ENCODE data around the gene CPNE8.

The CPNE8 gene

DNA sequence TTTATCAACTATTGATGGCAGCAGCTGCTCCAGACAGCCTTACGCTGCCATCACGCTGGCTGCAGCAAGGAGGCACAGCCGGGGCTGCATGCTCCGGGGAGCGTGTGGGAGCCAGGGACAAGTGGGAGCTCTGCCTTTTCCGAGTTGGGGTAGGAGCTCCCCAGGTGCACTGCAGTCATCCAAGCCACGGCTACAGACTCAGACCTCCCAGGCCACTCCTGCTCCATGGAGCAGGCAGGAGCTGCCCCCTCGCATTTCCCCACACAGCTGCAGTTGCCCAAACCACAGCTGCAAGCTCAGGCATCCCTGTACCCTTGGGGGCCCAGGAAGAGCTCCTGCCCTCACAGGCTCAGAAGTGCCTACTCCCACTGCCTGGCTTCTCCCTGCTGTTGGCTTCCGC, 184.7 kb downstream of the CPNE8 start:
- no peak for DNase-seq

DNA sequence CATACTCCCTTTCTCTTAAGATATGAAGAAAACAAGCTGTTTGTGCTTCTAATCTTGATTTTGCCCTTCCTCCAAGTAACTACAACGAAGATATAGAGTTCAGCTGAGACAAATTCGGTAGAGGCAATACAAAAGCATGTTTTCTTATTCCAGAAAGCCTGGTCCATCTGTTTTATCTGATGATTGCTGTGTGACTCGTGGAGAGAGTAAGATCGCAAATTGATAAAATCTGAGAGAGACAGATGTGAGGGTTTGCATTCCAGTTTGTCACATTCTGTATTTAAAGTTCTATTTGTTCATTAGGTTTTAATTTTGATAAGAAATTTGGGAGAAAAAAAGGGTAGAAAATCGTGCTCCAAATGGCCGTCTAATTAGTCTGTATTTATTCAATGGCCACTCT, 192.1 kb downstream of the CPNE8 start:
- DNase-seq: no peak

DNA sequence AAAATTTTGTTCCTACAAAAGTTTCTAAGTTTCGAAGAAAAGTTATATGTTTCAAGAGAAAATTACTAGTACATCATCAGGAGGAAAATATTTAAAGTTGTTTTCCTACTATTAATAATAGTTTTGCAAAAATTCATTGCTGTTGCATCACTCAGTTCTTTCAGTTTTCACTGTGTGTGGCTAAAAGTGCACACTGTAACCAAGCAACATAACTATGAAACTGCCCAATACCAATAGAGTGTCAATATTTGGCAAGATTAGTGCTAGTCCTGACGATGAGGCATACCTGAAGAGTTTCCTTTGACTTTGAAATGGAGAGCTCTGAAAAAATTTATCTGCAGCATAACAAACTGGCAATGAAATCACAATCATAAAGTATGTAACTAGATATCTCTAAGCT, 194.3 kb downstream of the CPNE8 start:
- no peak for DNase-seq

DNA sequence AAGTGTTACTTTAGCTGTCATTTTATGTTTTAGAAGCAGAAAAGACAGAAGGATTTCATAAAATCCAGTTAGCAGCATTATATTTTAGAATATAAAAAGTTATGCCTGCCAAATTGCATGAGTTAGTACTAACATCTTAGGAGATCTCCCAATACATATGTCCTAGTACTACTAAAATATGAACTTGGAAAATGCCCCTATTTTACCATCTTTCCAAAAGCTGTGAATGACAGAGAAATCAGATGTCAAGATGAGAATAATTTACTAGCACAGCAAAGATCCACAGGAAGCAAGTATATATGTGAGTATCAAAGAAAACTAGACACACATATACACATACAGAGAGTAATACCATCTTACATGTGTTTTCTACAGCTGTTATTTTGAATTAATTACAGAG, 196.9 kb downstream of the CPNE8 start:
- no peak for DNase-seq

DNA sequence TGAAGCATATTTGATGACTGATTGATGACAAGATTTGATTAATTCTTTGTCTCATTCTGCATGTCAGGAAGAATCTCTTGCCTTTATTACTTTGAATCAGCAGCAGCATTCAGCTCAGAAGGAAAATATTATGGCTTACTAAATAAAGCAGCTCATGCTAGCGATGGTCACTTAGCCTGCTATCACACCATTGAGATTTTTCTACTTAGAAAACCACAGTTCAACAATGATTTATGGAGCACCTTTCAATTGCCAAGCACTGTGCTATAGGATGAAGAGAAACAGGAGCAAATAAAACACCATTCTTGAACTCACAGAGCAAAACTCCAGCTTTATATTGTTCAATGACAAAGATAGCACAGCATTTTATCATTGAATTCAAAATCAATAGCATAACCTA, 197.7 kb downstream of the CPNE8 start:
- DNase-seq: no peak

DNA sequence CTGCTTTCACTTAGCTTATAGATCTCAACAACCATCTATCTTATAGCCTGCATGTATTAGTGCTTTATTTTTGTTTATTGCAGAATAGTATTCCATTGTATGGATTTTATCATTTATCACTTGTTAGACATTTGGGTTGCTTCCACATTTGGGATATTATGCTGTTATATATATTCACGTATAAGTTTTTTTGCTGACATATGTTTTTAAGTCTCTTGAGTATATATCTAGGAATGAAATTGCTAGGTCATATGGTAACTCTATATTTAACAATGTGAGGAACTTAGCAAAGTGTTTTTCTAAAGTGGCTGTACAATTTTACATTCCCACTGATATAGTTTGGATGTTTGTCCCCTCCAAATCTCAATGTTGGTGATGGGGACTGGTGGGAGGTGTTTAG, 208.1 kb downstream of the CPNE8 start:
- no peak for DNase-seq

DNA sequence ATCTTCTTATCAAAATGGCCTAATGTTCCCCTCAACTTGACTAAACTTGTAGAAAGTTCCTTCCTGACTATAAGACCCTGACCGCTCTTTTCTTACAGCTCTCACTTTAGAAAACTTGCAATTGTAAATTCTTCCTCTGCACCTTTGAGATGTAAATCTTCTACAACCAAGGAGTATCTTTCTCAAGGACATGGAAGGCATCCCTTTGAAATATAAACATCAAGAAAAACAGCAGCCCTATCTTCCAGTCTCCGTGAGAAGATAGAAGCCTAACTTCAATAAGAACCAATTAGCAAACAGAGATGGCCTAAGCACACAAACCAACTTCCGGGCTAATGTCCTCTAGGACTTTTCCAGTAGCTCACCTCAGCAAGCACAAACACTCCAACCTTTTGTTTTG, 210.3 kb downstream of the CPNE8 start:
- no peak for DNase-seq

DNA sequence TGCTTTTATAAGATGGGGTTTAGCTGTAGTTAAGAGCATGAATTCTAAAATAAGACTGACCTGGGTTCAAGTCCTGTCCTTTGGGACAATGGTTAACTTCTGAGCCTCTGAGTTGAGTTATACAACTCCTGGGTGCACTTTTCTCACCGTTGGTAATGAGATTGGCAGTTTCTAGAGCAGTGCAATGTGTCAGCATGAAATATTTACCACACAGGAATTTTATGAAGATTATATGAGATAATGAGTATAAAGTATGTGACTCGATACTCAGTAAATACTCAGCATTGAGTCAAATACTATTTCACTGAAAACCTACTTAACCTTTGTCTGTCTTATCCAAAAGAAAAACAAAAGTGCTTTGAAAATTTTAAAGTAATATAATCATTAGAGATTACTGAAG, 214.2 kb downstream of the CPNE8 start:
- DNase-seq: no peak

DNA sequence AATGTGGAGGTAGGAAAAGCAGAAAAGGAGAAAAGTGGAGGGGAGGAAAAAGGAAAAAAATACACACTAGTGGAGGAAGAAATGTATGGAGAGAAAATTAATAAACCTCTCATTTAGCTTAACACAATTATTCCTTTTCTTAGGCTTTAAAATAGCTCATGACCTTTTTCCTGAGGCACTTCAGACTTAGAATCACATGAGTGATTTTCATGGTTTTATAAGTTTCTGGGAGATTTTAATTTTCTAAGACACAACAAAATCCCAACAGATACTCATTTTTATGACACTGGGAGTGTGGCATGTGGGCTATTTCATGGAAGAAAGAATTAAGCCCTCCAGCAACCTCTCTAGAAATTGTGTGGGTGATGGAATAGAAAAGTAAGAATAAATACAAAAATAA, 214.7 kb downstream of the CPNE8 start:
- no peak for DNase-seq

DNA sequence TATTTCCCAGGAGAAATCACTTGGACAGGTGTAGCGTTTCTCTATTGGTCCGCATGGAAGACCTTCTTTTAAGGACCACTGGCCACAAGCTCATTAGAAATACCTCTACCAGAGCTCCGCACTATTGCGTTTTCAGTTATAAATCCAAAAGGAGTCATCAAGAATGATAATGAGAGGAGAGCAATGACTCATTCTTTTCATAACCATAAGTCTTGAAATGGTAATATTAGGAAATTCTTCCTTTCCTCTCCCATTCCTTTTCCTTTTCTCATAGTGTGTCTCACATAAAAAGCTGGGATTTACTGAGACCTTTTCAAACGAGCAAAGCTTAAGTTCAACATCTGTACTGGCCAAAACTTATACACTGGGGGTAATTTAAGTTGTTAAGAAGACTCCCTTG, 215.7 kb downstream of the CPNE8 start:
- no peak for DNase-seq

DNA sequence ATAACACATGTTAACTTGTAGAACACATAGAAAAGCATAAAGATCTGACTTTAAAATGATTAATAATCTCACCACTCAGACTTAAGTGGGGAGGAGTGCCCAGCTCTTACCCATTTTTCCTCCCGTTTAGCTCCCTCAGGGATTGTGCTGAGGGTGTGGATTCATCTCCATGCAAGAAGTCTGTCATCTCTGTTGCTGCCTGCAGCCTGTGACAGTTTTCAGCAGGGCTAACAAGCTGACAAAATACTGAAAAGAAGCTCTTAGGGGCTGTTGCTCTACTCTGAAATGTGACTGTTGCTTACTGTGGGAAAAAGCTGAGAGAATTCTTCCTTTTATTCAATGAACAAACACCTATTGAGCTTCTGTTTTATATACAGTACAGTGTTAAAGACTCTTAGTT, 216.2 kb downstream of the CPNE8 start:
- no peak for DNase-seq

DNA sequence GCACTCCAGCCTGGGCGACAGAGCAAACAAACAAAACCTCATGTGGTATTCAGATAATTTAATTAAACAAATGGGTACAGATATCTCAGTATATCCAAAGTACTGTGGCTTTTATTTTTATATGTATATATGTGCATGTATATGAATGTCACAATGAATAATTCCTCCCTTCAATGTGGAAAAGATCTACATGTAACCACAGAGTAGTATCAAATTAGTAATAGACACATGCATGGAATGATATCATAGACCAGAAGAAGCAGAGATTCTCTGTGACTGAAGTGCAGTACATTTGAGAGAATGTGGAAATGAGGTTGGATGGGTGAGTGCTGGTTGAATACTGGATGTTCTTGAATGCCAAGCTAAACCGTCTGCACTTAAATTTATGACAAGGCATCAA, 222.9 kb downstream of the CPNE8 start:
- no peak for DNase-seq

DNA sequence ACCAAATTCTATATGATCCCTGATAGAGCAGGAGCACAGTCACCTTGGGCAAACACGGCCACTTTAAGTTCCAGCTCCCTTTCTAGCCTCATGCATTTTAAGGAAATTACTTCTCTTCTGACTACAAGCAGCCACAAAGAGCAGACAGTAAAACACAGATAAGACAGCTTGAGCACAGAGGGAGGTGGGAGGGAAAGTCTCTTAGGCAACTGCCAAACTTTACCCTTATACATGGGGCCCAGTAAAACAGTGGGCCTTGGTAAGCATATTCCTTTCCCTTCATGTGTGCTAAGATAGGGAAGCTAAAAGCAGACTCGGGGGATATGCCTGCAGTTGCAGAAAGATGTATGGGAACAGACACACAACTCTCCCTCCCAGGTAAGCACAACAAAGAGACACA, 235.9 kb downstream of the CPNE8 start:
- no peak for DNase-seq

DNA sequence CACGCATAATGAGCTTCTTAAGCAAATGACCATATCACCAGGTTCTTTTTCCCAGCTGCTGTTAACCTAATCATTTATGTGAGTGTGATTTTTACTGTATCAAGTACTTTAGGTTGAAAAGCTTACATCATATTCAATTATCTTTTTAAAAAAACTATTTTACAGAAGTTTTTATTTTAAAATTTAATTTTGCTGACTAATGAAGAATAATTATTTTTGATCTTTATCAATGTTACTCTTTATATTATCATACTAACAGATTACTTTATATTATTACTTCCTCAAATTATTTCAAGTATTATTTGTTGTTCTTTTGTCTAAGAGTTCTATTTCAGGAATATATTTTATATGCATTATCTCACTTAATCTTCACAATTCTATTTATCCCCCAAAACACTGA, 236.3 kb downstream of the CPNE8 start:
- DNase-seq: no peak

DNA sequence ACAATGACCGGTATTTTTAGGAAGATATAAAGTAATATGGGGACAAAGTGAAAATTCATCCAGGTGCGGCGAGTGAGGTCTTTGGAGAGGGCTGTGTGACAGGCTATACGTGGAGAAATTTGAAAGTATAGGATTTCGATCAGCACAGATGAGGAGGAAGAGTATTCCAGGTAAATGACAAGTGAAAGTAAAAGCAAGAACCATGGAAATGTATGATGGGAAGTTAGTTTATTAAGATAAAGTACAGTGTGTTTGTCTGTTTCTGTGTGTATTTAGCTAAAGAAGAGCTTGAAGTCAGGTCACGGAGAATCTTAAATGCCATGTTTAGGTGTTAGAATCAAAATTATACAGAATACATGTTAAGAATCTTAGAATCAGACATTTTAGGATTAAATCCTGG, 239.0 kb downstream of the CPNE8 start:
- DNase-seq: no peak

DNA sequence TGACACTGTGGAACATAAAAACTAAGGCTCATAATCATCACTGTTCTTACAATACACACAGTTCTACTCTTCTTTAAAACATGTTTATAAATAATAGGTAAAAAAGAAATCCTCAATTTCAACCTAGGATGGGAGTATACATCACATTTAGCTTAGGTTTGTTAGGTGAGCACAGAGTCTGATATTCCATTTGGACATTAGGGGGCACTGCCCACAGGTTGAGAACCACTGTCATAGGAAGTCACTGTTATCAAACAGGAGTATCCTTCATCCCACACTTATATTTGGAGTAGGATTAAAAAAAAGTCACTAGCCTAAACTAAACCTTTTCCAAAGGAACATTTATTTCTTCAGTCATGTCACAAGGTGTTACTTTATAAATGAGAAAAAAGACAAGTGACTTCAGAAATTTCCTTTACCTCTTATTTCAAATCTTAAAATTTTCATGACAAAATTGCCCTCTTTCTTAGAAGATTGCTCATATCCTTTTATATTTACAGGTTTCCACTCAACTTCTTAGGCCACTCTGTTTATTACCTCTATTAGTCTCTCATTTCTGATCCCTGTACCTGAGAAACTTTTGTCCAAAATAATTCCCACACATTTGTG, 240.6 kb downstream of the CPNE8 start:
- no peak for DNase-seq

DNA sequence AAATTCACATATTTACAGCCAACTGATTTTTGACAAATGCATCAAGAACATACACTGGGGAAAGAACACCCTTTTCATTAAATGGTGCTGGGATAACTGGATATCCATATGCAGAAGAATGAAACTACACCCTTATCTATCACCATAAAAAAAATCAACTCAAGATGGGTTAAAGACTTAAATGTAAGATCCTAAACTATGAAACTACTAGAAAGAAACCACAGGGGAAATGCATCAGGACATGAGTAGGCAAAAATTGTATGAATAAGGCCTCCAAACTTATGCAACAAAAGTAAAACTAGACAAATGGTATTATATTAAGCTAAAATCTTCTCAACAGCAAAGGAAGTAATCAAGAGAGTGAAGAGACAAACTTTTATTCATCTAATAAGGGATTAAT, 242.6 kb downstream of the CPNE8 start:
- no peak for DNase-seq

DNA sequence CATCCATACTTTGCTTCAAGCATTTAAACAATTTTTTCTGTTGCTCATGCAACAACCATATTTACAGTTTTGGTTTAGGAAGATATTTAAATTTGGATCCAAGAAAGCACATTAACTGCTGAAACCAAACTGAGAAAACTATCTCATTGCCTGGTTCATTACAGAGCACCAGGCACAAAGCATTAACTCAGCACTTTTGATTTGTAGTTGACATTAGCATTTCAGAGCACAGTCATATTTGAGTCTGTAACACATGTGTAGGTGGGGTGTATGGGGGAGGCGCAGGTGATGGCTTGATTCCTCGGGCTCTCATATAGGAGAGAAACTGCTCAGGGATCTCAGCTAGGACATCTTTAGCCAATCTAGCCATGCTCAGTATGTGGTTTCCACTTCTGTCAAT, 251.7 kb downstream of the CPNE8 start:
- no peak for DNase-seq

DNA sequence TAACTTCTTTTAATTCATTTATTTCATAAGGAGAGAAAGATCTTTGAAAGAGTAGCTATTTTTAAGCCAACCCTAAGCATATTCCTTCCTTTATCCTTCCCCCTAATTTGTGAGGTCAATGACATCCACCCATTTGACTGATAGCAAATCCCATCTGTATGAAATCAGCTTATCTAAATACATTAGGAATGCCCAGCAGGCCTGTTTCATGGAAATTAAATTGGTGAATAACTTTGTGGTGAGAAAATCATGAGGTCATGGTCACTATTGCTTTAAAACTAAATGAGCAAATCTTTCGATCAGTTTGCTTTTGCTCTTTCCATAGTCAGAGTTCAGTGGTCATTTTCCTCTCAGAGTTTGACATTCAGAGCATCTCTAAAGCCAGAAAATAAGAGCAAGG, 256.6 kb downstream of the CPNE8 start:
- no peak for DNase-seq

DNA sequence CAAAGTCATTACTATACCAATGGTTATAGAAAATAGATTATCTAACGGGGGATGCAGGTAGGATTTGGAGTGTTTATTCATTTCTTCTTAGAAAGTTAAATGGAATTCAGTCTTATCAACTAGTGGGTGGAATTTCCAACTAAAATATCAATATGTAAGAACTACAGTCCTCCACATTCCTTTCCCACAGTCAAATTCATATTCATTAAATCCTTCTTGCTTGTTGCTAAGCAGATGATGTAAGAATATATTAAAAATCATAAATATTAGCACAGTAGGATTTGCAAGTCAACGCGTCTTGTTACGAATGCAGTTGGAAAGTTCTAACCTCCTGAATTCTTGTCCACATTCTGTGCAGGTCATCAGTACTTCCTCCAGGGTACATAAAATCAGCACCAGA, 259.2 kb downstream of the CPNE8 start:
- DNase-seq: no peak

DNA sequence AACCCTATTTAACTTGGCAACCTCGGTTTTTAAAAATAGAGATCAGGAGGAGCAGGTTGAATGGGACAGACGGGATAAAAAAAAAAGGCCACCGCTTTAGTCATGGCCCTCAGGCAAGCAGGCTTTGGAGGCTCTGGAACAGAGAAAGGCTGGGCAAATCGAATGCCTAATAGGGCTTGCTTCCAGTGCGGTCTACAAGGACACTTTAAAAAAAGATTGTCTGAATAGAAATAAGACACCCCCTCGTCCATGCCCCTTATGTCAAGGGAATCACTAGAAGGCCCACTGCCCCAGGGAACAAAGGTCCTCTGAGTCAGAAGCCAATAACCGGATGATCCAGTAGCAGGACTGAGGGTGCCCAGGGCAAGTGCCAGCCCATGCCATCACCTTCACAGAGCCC, 265.8 kb downstream of the CPNE8 start:
- no peak for DNase-seq

DNA sequence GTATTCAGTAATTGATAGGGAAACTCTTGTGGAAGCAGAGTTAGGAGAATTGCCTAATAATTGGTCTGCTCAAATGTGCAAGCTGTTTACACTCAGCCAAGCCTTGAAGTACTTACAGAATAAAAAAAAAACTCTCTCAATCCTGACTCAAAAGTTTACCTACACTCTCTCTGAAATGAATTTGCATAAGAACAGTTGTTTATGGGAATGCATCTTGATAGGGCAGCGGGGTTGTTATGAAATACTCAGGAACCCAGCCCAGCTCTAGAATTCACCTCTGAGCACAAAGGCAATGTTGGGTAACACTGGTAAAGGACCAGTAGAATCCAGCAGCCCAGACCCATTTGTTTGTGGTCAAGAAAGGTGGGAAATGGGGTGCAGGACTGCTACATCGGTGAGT, 267.0 kb downstream of the CPNE8 start:
- DNase-seq: no peak

DNA sequence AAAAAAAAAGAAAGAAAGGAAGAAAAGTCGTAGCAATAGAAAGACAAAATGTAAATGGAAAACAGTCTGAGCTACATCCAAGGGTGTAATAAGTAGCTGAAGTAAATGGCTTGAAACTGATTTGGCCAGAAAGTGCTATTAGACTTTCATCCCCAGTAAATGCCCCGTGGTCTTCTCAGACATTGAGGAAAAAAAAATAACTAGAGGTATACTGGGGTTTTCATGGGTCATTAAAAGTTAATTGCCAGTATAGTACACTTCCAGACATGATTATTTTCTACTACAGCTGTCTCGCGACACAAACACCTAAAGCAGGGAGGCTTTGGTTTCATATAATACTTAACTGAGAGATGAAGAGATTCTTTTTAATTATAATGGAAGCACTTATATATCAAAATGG, 271.9 kb downstream of the CPNE8 start:
- DNase-seq: no peak

DNA sequence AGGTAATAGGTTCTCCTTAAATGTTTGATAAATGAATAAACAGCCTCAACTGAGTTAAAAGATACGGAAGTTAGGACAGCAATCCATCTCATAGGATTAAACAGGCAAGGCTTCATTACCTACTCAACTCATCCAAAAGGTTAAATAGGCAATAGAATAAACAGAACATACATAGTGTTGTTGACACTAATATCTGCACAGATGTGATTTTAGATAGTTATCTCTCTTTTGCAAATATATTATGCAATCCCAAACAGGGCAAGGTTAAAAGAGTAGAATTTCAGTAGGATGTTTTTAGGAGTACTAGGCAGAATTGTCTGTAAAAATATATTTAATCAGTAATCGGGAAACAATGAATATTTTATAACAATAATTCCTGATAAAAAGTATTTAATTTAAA, 276.3 kb downstream of the CPNE8 start:
- no peak for DNase-seq

DNA sequence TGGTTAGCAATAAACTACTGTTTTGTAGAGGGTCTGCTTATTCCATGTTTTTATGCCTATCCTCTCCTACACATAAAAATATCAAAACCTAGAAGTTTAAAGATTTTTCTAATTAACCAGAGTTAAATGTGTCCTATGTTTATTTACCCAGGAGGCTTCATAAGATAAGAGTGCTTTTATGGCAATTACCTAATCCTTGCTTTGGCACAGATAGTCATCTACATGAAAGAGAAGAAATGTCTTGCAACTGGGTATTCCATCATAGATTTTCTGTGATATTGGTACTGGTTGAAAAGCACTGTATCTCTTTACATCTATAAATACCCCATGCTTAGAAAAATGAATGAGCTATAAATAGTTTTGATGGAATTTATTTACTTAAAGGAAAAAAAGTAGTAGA, 277.1 kb downstream of the CPNE8 start:
- DNase-seq: no peak

DNA sequence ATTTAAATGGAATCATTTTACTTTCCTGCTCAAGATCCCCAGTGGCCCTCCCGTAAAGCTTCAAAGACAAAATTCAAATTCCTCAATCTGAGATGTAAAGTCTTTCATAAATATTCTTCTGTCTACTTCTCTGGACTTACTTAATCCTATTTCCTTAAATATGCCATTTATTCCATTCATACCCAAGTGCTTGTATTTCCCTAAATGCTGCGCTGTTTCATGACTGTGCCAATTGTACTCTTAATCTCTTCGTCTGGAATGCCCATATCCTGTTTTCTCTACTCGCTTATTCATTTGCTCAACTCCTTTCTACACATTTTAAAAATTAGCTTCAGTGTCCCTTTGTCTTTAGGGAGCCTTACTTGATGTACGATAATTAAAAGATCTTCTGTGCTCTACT, 280.1 kb downstream of the CPNE8 start:
- DNase-seq: no peak
